Measurements from ENCODE around the gene CNTN1.
A peak's percentile ranks its signal among the peaks of the same experiment; 100 is the strongest.

The CNTN1 gene

GRCh38 chr12:41051954-41052353, 359.7 kb downstream of the CNTN1 start:
- H3K4me3 ChIP-seq (ENCODE audit: control insufficient read depth, low read depth, low read length): no peak overlapping the region
- no peak for TF ChIP-seq CTCF (conservative IDR thresholded peaks at IDR 0.05; ENCODE audit: control insufficient read depth, insufficient read depth, low read depth, low read length)
- no peak for DNase-seq (ENCODE audit: low read depth)

- H3K4me3 ChIP-seq (ENCODE audit: control insufficient read depth, low read depth, low read length): no peak overlapping the region
- no peak for TF ChIP-seq CTCF (conservative IDR thresholded peaks at IDR 0.05; ENCODE audit: control insufficient read depth, insufficient read depth, low read depth, low read length)
- DNase-seq (ENCODE audit: low read depth): no peak
Measured at GRCh38 chr12:41052441-41052840, 360.2 kb downstream of the CNTN1 start.

GRCh38 chr12:41053046-41053445, 360.8 kb downstream of the CNTN1 start:
- DNase-seq (ENCODE audit: low read depth): no peak
- no peak for TF ChIP-seq CTCF (conservative IDR thresholded peaks at IDR 0.05; ENCODE audit: control insufficient read depth, insufficient read depth, low read depth, low read length)
- no peak overlapping the region for H3K4me3 ChIP-seq (ENCODE audit: control insufficient read depth, low read depth, low read length)

- TF ChIP-seq CTCF (conservative IDR thresholded peaks at IDR 0.05; ENCODE audit: control insufficient read depth, insufficient read depth, low read depth, low read length): no peak
- peak; percentile 15 for DNase-seq (ENCODE audit: low read depth)
- H3K4me3 ChIP-seq (ENCODE audit: control insufficient read depth, low read depth, low read length): no peak overlapping the region
Measured at GRCh38 chr12:41055875-41056577, 363.8 kb downstream of the CNTN1 start.

GRCh38 chr12:41058266-41058665, 366.0 kb downstream of the CNTN1 start:
- no peak for TF ChIP-seq CTCF (conservative IDR thresholded peaks at IDR 0.05; ENCODE audit: control insufficient read depth, insufficient read depth, low read depth, low read length)
- no peak overlapping the region for H3K4me3 ChIP-seq (ENCODE audit: control insufficient read depth, low read depth, low read length)
- no peak for DNase-seq (ENCODE audit: low read depth)

GRCh38 chr12:41061192-41061591, 369.0 kb downstream of the CNTN1 start:
- no peak overlapping the region for H3K4me3 ChIP-seq (ENCODE audit: control insufficient read depth, low read depth, low read length)
- TF ChIP-seq CTCF (conservative IDR thresholded peaks at IDR 0.05; ENCODE audit: control insufficient read depth, insufficient read depth, low read depth, low read length): no peak
- no peak for DNase-seq (ENCODE audit: low read depth)

GRCh38 chr12:41064411-41064810, 372.2 kb downstream of the CNTN1 start:
- TF ChIP-seq CTCF (conservative IDR thresholded peaks at IDR 0.05; ENCODE audit: control insufficient read depth, insufficient read depth, low read depth, low read length): no peak
- H3K4me3 ChIP-seq (ENCODE audit: control insufficient read depth, low read depth, low read length): no peak overlapping the region
- DNase-seq (ENCODE audit: low read depth): no peak
